Measurements from ENCODE around the gene ZNF43. TPM values are rescaled to one million over a fixed set of nuclear protein-coding genes. Genes with fewer than 3 reads are reported as not detected.
"Not testable (repeated sequence)": the region's sequence is repeated elsewhere in the genome, so short reads cannot be mapped to it uniquely, and the experiment has no call there.

Gene ZNF43
- total RNA-seq, 4 donors from 2014 or later = 16.1 to 28.0 (median 17.0) TPM

DNA sequence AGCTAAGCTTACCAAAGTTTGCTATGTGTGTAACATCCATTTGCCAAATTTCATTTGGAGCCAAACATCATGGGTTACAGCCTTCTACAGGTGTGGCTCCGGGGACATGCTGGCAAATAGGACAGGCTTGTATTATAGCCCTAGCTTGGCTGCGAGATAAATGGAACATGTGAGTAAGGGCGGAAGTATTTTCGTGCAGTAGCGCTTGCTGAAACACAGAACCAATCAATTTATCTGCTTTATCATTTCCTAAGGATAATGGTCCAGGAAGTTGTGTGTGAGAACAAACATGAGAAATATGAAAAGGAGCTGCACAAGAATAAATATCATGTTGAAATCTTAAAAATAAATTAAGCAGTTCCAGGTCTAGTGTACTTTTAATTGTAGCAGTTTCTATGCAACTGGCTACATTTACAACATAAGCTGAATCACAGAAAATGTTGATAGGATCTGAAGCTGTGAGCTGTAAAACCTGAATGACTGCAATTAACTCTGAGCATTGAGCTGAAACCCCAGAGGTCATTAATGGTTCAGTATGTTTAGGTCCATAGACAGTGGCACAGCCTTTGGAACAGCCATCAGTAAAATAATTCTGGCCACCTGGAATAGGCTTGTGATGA, 46.4 kb downstream of the ZNF43 start:
- no peaks in the 10 kb centered on the region for H3K27me3 ChIP-seq
- H3K36me3 ChIP-seq = no peaks in the 10 kb centered on the region
- no peaks in the 10 kb centered on the region for H3K4me1 ChIP-seq
- WGBS, 2 donors = 73 to 80% methylated on average over 5 of the region's 5 CpGs
- no peak overlapping the region for H3K27ac ChIP-seq
- no peaks in the 10 kb centered on the region for H3K9me3 ChIP-seq
- no peak overlapping the region for H3K4me3 ChIP-seq
- no peak for DNase-seq (ENCODE audit: low spot score in 2 of 2)
- TF ChIP-seq EP300 (IDR thresholded peaks at IDR 0.05) (no peak), POLR2A (IDR thresholded peaks at IDR 0.05) (no peak)
- TF ChIP-seq, protein P1, sequence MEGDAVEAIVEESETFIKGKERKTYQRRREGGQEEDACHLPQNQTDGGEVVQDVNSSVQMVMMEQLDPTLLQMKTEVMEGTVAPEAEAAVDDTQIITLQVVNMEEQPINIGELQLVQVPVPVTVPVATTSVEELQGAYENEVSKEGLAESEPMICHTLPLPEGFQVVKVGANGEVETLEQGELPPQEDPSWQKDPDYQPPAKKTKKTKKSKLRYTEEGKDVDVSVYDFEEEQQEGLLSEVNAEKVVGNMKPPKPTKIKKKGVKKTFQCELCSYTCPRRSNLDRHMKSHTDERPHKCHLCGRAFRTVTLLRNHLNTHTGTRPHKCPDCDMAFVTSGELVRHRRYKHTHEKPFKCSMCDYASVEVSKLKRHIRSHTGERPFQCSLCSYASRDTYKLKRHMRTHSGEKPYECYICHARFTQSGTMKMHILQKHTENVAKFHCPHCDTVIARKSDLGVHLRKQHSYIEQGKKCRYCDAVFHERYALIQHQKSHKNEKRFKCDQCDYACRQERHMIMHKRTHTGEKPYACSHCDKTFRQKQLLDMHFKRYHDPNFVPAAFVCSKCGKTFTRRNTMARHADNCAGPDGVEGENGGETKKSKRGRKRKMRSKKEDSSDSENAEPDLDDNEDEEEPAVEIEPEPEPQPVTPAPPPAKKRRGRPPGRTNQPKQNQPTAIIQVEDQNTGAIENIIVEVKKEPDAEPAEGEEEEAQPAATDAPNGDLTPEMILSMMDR (IDR thresholded peaks at IDR 0.05) = no peak

- no peaks in the 10 kb centered on the region for H3K27me3 ChIP-seq
- H3K36me3 ChIP-seq = no peaks in the 10 kb centered on the region
- H3K27ac ChIP-seq = no peak overlapping the region
- TF ChIP-seq EP300 (IDR thresholded peaks at IDR 0.05) (no peak), POLR2A (IDR thresholded peaks at IDR 0.05) (no peak)
- TF ChIP-seq, protein P1 (IDR thresholded peaks at IDR 0.05) = no peak
- H3K9me3 ChIP-seq = no peaks in the 10 kb centered on the region
- H3K4me1 ChIP-seq = no peaks in the 10 kb centered on the region
- no peak for DNase-seq (ENCODE audit: low spot score in 2 of 2)
- WGBS, 2 donors = 94 to 98% methylated on average over 3 of the region's 3 CpGs
- H3K4me3 ChIP-seq = no peak overlapping the region
Measured at GRCh38 chr19:21786936-21787335, 49.0 kb downstream of the ZNF43 start.

- H3K27ac ChIP-seq; DNase-seq (ENCODE audit: low spot score in 2 of 2); H3K27me3 ChIP-seq; H3K36me3 ChIP-seq; H3K4me3 ChIP-seq; H3K9me3 ChIP-seq; H3K4me1 ChIP-seq: not testable (repeated sequence)
- 93 to 94% methylated on average over 9 to 15 of the region's 30 CpGs for WGBS, 2 donors
Measured at GRCh38 chr19:21775792-21776191, 60.2 kb downstream of the ZNF43 start.

GRCh38 chr19:21767065-21767800, 68.7 kb downstream of the ZNF43 start, which contains the start of gene ZNF100:
ZNF100 (minus strand) TSS chr19:21767579; CDS start chr19:21767429, 150 bp downstream.
- WGBS, 2 donors = 0 to 1% methylated on average over 28 to 35 of the region's 35 CpGs
- TF ChIP-seq, protein P1 (IDR thresholded peaks at IDR 0.05) = no peak
- TF ChIP-seq EP300 (IDR thresholded peaks at IDR 0.05) (peak in 1 of 2 donors; percentile 57), POLR2A (IDR thresholded peaks at IDR 0.05) (peak; percentile 58 to 60)
- Histone ChIP-seq H3K4me3 (peak within 1 kb of the TSS; percentile 61 to 89 (median 74)), H3K36me3 (peaks cover 0 to 22% (median 8%) of the 10 kb centered on the region in 3 donors), H3K9me3 (no peaks in the 10 kb centered on the region), H3K27ac (peak within 1 kb of the TSS; percentile 55 to 92 (median 82)), H3K27me3 (no peaks in the 10 kb centered on the region), H3K4me1 (peaks cover 0 to 16% (median 0%) of the 10 kb centered on the region in 4 donors)
- DNase-seq (ENCODE audit: low spot score in 2 of 2) = peak; percentile 87 to 90

DNA sequence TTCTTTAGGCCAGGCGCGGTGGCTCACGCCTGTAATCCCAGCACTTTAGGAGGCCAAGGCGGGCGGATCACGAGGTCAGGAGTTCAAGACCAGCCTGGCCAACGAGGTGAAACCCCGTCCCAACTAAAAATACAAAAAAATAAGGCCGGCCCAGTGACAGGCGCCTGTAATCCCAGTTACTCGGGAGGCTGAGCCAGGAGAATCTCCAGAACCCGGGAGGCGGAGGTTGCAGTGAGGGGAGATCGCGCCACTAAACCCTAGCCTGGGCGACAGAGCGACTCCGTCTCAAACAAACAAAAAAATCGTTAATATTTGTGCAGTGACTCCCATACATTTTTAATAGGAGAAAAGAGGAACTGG, 69.3 kb downstream of the ZNF43 start:
- not testable (repeated sequence) for H3K9me3 ChIP-seq; DNase-seq (ENCODE audit: low spot score in 2 of 2); H3K27me3 ChIP-seq
- H3K27ac ChIP-seq = peak overlapping the region; percentile 55 to 92 (median 82)
- WGBS, 2 donors = 0 to 2% methylated on average over 19 of the region's 19 CpGs
- H3K4me3 ChIP-seq = peak overlapping the region; percentile 61 to 89 (median 74)
- peaks cover 0 to 16% (median 0%) of the 10 kb centered on the region in 4 donors for H3K4me1 ChIP-seq
- peaks cover 0 to 28% (median 8%) of the 10 kb centered on the region in 3 donors for H3K36me3 ChIP-seq

DNA sequence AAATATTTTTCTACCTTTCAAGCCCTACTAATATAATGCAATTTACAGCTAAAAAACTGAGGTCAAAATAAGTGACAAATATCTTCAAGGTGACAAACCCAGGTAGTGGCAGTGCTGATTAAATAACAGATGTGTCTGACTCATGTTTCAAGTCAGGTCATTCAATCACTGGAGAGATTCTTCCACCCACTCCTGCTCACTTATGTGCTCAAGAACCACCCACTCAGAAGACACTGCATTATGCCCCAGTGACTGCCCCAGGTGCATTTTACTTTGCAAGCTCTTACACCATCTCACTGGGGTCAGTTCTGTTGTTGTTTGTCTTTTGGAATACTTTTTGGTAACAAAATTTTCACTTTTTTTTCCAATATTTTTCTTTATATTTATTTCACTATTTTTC, 70.8 kb downstream of the ZNF43 start:
- peaks cover 0 to 16% (median 0%) of the 10 kb centered on the region in 4 donors for H3K4me1 ChIP-seq
- DNase-seq (ENCODE audit: low spot score in 2 of 2) = no peak
- H3K9me3 ChIP-seq = no peaks in the 10 kb centered on the region
- H3K36me3 ChIP-seq = peaks cover 0 to 42% (median 8%) of the 10 kb centered on the region in 3 donors
- H3K27me3 ChIP-seq = no peaks in the 10 kb centered on the region
- TF ChIP-seq, protein P1 (IDR thresholded peaks at IDR 0.05) = no peak
- TF ChIP-seq EP300 (IDR thresholded peaks at IDR 0.05) (no peak), POLR2A (IDR thresholded peaks at IDR 0.05) (no peak)
- H3K27ac ChIP-seq = no peak overlapping the region
- no peak overlapping the region for H3K4me3 ChIP-seq

GRCh38 chr19:21761547-21761946, 74.4 kb downstream of the ZNF43 start:
- H3K36me3 ChIP-seq = peaks cover 0 to 76% (median 8%) of the 10 kb centered on the region in 3 donors
- H3K27ac ChIP-seq; H3K4me3 ChIP-seq; H3K9me3 ChIP-seq; DNase-seq (ENCODE audit: low spot score in 2 of 2); H3K4me1 ChIP-seq; H3K27me3 ChIP-seq: not testable (repeated sequence)
- WGBS, 2 donors = 46 to 50% methylated on average over 2 of the region's 2 CpGs

Data from tibial nerve (tissue), 4 donors.